Raji (cell line): ENCODE measurements around the gene ACMSD.

Experiments used
- POLR2A ChIP-seq: IDR thresholded peaks from 2 replicates; pipeline ENCODE4 v1.6.1; 2011; ENCODE audit warnings: low read depth, low read length, control low read depth; ENCODE audit not compliant: insufficient read depth

Gene ACMSD

GRCh38 chr2:134843968-134844367 lies 5.6 kb downstream of the ACMSD start:
- no peak for TF ChIP-seq POLR2A

- no peak for TF ChIP-seq POLR2A
Measured at GRCh38 chr2:134845028-134845427, 6.6 kb downstream of the ACMSD start.

GRCh38 chr2:134845719-134846118 lies 7.3 kb downstream of the ACMSD start:
- TF ChIP-seq POLR2A: no peak

GRCh38 chr2:134846213-134846612 lies 7.8 kb downstream of the ACMSD start:
- TF ChIP-seq POLR2A: no peak

- TF ChIP-seq POLR2A: no peak
Measured at GRCh38 chr2:134852518-134852917, 14.1 kb downstream of the ACMSD start.

GRCh38 chr2:134855709-134856108 lies 17.3 kb downstream of the ACMSD start:
- no peak for TF ChIP-seq POLR2A

- TF ChIP-seq POLR2A: no peak
Measured at GRCh38 chr2:134858245-134858644, 19.8 kb downstream of the ACMSD start.

GRCh38 chr2:134861173-134861572 lies 22.8 kb downstream of the ACMSD start:
- TF ChIP-seq POLR2A: no peak

- no peak for TF ChIP-seq POLR2A
Measured at GRCh38 chr2:134862069-134862468, 23.7 kb downstream of the ACMSD start.

- no peak for TF ChIP-seq POLR2A
Measured at GRCh38 chr2:134862674-134863073, 24.3 kb downstream of the ACMSD start.

- no peak for TF ChIP-seq POLR2A
Measured at GRCh38 chr2:134863446-134863845, 25.0 kb downstream of the ACMSD start.

- TF ChIP-seq POLR2A: no peak
Measured at GRCh38 chr2:134865067-134865787, 26.8 kb downstream of the ACMSD start.

- no peak for TF ChIP-seq POLR2A
Measured at GRCh38 chr2:134866498-134867099, 28.2 kb downstream of the ACMSD start.

GRCh38 chr2:134869946-134870736 lies 31.7 kb downstream of the ACMSD start:
- TF ChIP-seq POLR2A: no peak

- TF ChIP-seq POLR2A: no peak
Measured at GRCh38 chr2:134873152-134873551, 34.7 kb downstream of the ACMSD start.

- TF ChIP-seq POLR2A: no peak
Measured at GRCh38 chr2:134875309-134875708, 36.9 kb downstream of the ACMSD start.
